Right lobe of liver (tissue), 4 donors: ENCODE data around the gene HOXA11.

Experiments
- POLR2A ChIP-seq: fragments of 450-650 bp; IDR thresholded peaks from one replicate; pipeline ENCODE4 v1.6.1; 2017; ENCODE audit warnings: antibody characterized with exemption, mild to moderate bottlenecking
- TF ChIP-seq, protein P1 (sequence below), 4 donors: fragments of 200-600 bp in 3 of 4; fragments of 450-650 bp in 1 of 4; IDR thresholded peaks; one replicate each; pipeline versions ENCODE4 v1.5.1 to v1.8.0; 2016 to 2022; ENCODE audit warnings: antibody characterized with exemption in 4 of 4, mild to moderate bottlenecking in 2 of 4
- donor health status: DM: no; HTN: no; CAD: no.
- donor health status: DM: no; HTN: no; CAD: no.
- donor health status: DM: no; HTN: yes; CAD: no.

DNA sequence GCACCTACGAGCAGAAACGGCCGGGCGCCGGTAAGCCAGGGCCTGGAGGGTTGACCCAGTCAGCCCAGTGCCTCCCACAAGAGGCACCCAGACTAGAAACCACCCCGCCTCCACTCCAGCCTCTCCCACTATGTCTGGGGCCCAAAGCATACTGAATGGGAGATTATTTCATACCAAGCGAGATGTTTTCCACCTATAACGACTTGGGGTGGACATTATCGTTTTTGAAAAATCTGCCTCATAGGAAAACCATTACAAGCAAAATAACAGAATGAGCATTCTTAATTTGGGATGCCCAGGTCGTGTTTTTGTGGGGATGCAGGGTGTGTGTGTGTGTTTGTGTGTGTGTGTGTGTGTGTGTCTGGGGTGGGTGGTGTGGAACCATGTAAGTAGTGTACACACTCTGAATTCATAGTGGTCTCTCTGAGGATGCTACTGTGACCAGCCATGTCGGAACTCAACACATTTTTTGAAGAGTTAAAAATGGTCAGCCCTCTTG, 39.1 kb downstream of the HOXA11 start:
- TF ChIP-seq, protein P1, sequence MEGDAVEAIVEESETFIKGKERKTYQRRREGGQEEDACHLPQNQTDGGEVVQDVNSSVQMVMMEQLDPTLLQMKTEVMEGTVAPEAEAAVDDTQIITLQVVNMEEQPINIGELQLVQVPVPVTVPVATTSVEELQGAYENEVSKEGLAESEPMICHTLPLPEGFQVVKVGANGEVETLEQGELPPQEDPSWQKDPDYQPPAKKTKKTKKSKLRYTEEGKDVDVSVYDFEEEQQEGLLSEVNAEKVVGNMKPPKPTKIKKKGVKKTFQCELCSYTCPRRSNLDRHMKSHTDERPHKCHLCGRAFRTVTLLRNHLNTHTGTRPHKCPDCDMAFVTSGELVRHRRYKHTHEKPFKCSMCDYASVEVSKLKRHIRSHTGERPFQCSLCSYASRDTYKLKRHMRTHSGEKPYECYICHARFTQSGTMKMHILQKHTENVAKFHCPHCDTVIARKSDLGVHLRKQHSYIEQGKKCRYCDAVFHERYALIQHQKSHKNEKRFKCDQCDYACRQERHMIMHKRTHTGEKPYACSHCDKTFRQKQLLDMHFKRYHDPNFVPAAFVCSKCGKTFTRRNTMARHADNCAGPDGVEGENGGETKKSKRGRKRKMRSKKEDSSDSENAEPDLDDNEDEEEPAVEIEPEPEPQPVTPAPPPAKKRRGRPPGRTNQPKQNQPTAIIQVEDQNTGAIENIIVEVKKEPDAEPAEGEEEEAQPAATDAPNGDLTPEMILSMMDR (IDR thresholded peaks at IDR 0.05): no peak
- TF ChIP-seq POLR2A: no peak
